ENCODE results near the gene CLEC18B.
A peak's percentile ranks its signal among the peaks of the same experiment; 100 is the strongest.
"Not testable (repeated sequence)": the region's sequence is repeated elsewhere in the genome, so short reads cannot be mapped to it uniquely, and the experiment has no call there.

CLEC18B gene

GRCh38 chr16:74443624-74444346 lies 22.5 kb upstream of the CLEC18B start:
- not testable (repeated sequence) for DNase-seq

GRCh38 chr16:74439685-74440084 lies 18.4 kb upstream of the CLEC18B start:
- DNase-seq, result no peak

GRCh38 chr16:74438492-74438979 lies 17.3 kb upstream of the CLEC18B start:
- no peak for DNase-seq

- DNase-seq, result no peak
These were observed 10.2 kb upstream of the CLEC18B start for GRCh38 chr16:74431516-74431915.

GRCh38 chr16:74430036-74430712 lies 8.9 kb upstream of the CLEC18B start:
- DNase-seq, result peak; percentile 1

GRCh38 chr16:74428493-74428892 lies 7.2 kb upstream of the CLEC18B start:
- not testable (repeated sequence) for DNase-seq

GRCh38 chr16:74425751-74426150 lies 4.5 kb upstream of the CLEC18B start:
- DNase-seq, result not testable (repeated sequence)

GRCh38 chr16:74423721-74424120 lies 2.4 kb upstream of the CLEC18B start:
- not testable (repeated sequence) for DNase-seq

GRCh38 chr16:74422086-74422485 lies 808 bp upstream of the CLEC18B start:
- DNase-seq, result not testable (repeated sequence)

- DNase-seq, result not testable (repeated sequence)
These were observed 156 bp upstream of the CLEC18B start for GRCh38 chr16:74421482-74421785.

GRCh38 chr16:74419811-74420210 lies 1.5 kb downstream of the CLEC18B start:
- not testable (repeated sequence) for DNase-seq

GRCh38 chr16:74417897-74418296 lies 3.4 kb downstream of the CLEC18B start:
- DNase-seq, result not testable (repeated sequence)

GRCh38 chr16:74413920-74414319 lies 7.4 kb downstream of the CLEC18B start:
- DNase-seq, result not testable (repeated sequence)

- DNase-seq, result not testable (repeated sequence)
These were observed 7.8 kb downstream of the CLEC18B start for GRCh38 chr16:74413485-74413884.

GRCh38 chr16:74412775-74413390 lies 8.4 kb downstream of the CLEC18B start:
- DNase-seq, result not testable (repeated sequence)

GRCh38 chr16:74412138-74412774 lies 9.0 kb downstream of the CLEC18B start:
- DNase-seq, result not testable (repeated sequence)

GRCh38 chr16:74410981-74411380 lies 10.3 kb downstream of the CLEC18B start:
- not testable (repeated sequence) for DNase-seq

- not testable (repeated sequence) for DNase-seq
These were observed 11.0 kb downstream of the CLEC18B start for GRCh38 chr16:74410057-74410957.

- DNase-seq, result not testable (repeated sequence)
These were observed 11.9 kb downstream of the CLEC18B start for GRCh38 chr16:74409185-74409981.

- DNase-seq, result not testable (repeated sequence)
These were observed 13.9 kb downstream of the CLEC18B start for GRCh38 chr16:74407362-74407705.

GRCh38 chr16:74406600-74407361 lies 14.5 kb downstream of the CLEC18B start:
- DNase-seq, result not testable (repeated sequence)
